ENCODE data around the gene ZMYND10. TPM values are rescaled to one million over a fixed set of nuclear protein-coding genes. Genes with fewer than 3 reads are reported as not detected.

The ZMYND10 gene
- total RNA-seq, 1 experiment from 2014 or later, result 1.4 TPM

- Histone ChIP-seq H3K27me3 (ENCODE audit: insufficient read depth, low read length) (peaks cover 19% of the 10 kb centered on the region; the same call in 1 of the 2 replicates), H4K91ac (ENCODE audit: insufficient read length, low read depth, low read length) (no peak overlapping the region), H3K4me1 (ENCODE audit: insufficient read depth, low read length) (no peaks in the 10 kb centered on the region; the same call in 1 of the 2 replicates), H3K56ac (ENCODE audit: insufficient read length, low read depth, low read length) (no peak overlapping the region), H3K4me2 (ENCODE audit: insufficient read depth, insufficient read length, low read length) (no peak overlapping the region), H2AFZ (ENCODE audit: low read length) (no peak overlapping the region), H3K23me2 (ENCODE audit: insufficient read length, low read depth, low read length, poor library complexity, severe bottlenecking) (peaks cover 22% of the 10 kb centered on the region), H3T11ph (ENCODE audit: low read length) (no peak overlapping the region), H3K9ac (ENCODE audit: extremely low read depth, insufficient read length, low read length) (no peak overlapping the region), H2BK120ac (ENCODE audit: low read depth, low read length, poor library complexity, severe bottlenecking) (no peak overlapping the region), H3K9me3 (ENCODE audit: control insufficient read depth, low read depth, low read length) (no peaks in the 10 kb centered on the region), H2AK5ac (ENCODE audit: insufficient read length, low read length) (no peak overlapping the region), H3K18ac (ENCODE audit: insufficient read length, low read depth, low read length) (no peak overlapping the region), H3K27ac (ENCODE audit: insufficient read length, low read depth, low read length) (no peak overlapping the region), H2BK12ac (ENCODE audit: insufficient read length, low read depth, low read length) (no peak overlapping the region), H2BK5ac (ENCODE audit: insufficient read length, low read length) (no peak overlapping the region), H4K8ac (replicated peaks; ENCODE audit: insufficient read length, low read depth, low read length) (no peak overlapping the region), H3K79me1 (ENCODE audit: insufficient read depth, low read depth, low read length, poor library complexity, severe bottlenecking) (no peaks in the 10 kb centered on the region), H3K14ac (ENCODE audit: insufficient read depth, low read length) (no peak overlapping the region), H4K20me1 (ENCODE audit: control insufficient read depth, insufficient read depth, insufficient read length) (no peaks in the 10 kb centered on the region), H2BK15ac (ENCODE audit: low read depth, low read length) (no peak overlapping the region), H3K4ac (ENCODE audit: low read depth, low read length) (no peak overlapping the region), H3K79me2 (ENCODE audit: insufficient read depth, low read length) (no peaks in the 10 kb centered on the region), H3K23ac (ENCODE audit: insufficient read length, low read depth, low read length) (no peak overlapping the region), H2BK20ac (ENCODE audit: low read depth, low read length, poor library complexity, severe bottlenecking) (no peak overlapping the region), H4K5ac (ENCODE audit: insufficient read length, low read depth, low read length) (no peak overlapping the region)
- no peaks in the 10 kb centered on the region; a peak in 1 of 7 replicates for H3K36me3 Mint-ChIP-seq (ENCODE audit: insufficient read depth in 1 of 3, low read depth in 3 of 3)
- no peaks in the 10 kb centered on the region; a peak in 1 of 5 replicates for H3K9me3 Mint-ChIP-seq
- no peak for TF ChIP-seq CTCF (conservative IDR thresholded peaks at IDR 0.05)
- H3K4me1 Mint-ChIP-seq, result peaks cover 20 to 28% of the 10 kb centered on the region in 2 experiments
- no peak overlapping the region for H3K4me3 Mint-ChIP-seq
- no CpG with 5 or more reads among the region's 13 CpGs for WGBS (ENCODE audit: extremely low coverage, insufficient read length, low lambda C conversion rate)
- no peak for DNase-seq
- no peak overlapping the region for H3K27ac Mint-ChIP-seq
- H3K27me3 Mint-ChIP-seq (ENCODE audit: low read depth), result peaks cover 77% of the 10 kb centered on the region
Observed at GRCh38 chr3:50341996-50342650, 3.4 kb downstream of the ZMYND10 start.
